ENCODE results near the gene DNAJB5. TPM values are rescaled to one million over a fixed set of nuclear protein-coding genes. Genes with fewer than 3 reads are reported as not detected.
"Not testable (repeated sequence)": the region's sequence is repeated elsewhere in the genome, so short reads cannot be mapped to it uniquely, and the experiment has no call there.

Gene DNAJB5
- 90.2 and 99.1 TPM in 2 replicates for polyA plus RNA-seq
- polyA minus RNA-seq = 112 and 115 TPM in 2 replicates

- Histone ChIP-seq H3K9me2 (ENCODE audit: insufficient read depth, low read length) (no peaks in the 10 kb centered on the region), H3K27ac (ENCODE audit: low read length) (peak within 1 kb of the TSS; percentile 99), H4K20me1 (ENCODE audit: insufficient read depth) (no peaks in the 10 kb centered on the region), H3K4me3 (ENCODE audit: low read length) (peak within 1 kb of the TSS; percentile 93), H3K36me3 (ENCODE audit: insufficient read depth, low read length) (no peaks in the 10 kb centered on the region), H2AFZ (ENCODE audit: low read depth, low read length) (peak within 1 kb of the TSS; percentile 31), H3K27me3 (ENCODE audit: insufficient read depth, low read depth, low read length) (no peaks in the 10 kb centered on the region), H3K9me3 (ENCODE audit: low read length) (no peaks in the 10 kb centered on the region), H3K4me2 (ENCODE audit: low read length) (peak within 1 kb of the TSS; percentile 100), H3K9ac (ENCODE audit: low read length) (peak within 1 kb of the TSS; percentile 100), H3K79me2 (replicated peaks; ENCODE audit: insufficient read depth, low read length) (peaks cover 38% of the 10 kb centered on the region), H3F3A (ENCODE audit: insufficient read depth, low read length, poor library complexity, severe bottlenecking) (no peaks in the 10 kb centered on the region)
- TF ChIP-seq EP300 (conservative IDR thresholded peaks at IDR 0.05; ENCODE audit: poor library complexity, severe bottlenecking) (peak; percentile 72), CTCF (IDR thresholded peaks at IDR 0.05; ENCODE audit: poor library complexity, severe bottlenecking) (peak; percentile 33), MXI1 (conservative IDR thresholded peaks at IDR 0.05; ENCODE audit: poor library complexity, severe bottlenecking) (peak; percentile 53), SMC3 (conservative IDR thresholded peaks at IDR 0.05; ENCODE audit: poor library complexity) (no peak), EZH2 (IDR thresholded peaks at IDR 0.05; ENCODE audit: borderline replicate concordance, insufficient read depth, low read length, poor library complexity, severe bottlenecking) (no peak), POLR2AphosphoS5 (IDR thresholded peaks at IDR 0.05) (peak; percentile 93), TAF1 (IDR thresholded peaks at IDR 0.05; ENCODE audit: low read depth) (peak; percentile 78), REST (IDR thresholded peaks at IDR 0.05; ENCODE audit: borderline replicate concordance) (peak; percentile 87), RAD21 (conservative IDR thresholded peaks at IDR 0.05) (no peak)
These were observed at the start of gene DNAJB5 for GRCh38 chr9:34989003-34989945. DNAJB5 (plus strand) TSS chr9:34989745; CDS start chr9:34990631, 886 bp downstream.

GRCh38 chr9:34939989-34940388 lies 49.6 kb upstream of the DNAJB5 start:
- H3K27ac ChIP-seq (ENCODE audit: low read length); H3K79me2 ChIP-seq (replicated peaks; ENCODE audit: insufficient read depth, low read length); H3K9me2 ChIP-seq (ENCODE audit: insufficient read depth, low read length); H3K36me3 ChIP-seq (ENCODE audit: insufficient read depth, low read length); H2AFZ ChIP-seq (ENCODE audit: low read depth, low read length); H3K4me2 ChIP-seq (ENCODE audit: low read length); H3K9me3 ChIP-seq (ENCODE audit: low read length); H3K27me3 ChIP-seq (ENCODE audit: insufficient read depth, low read depth, low read length); H3K9ac ChIP-seq (ENCODE audit: low read length); H3K4me3 ChIP-seq (ENCODE audit: low read length); H4K20me1 ChIP-seq (ENCODE audit: insufficient read depth); H3F3A ChIP-seq (ENCODE audit: insufficient read depth, low read length, poor library complexity, severe bottlenecking): not testable (repeated sequence)

Measured in neural cell (in vitro differentiated cells).